HG02623 (cell line): Measurements from ENCODE around the gene BMP4.
"Not testable (repeated sequence)": the region's sequence is repeated elsewhere in the genome, so short reads cannot be mapped to it uniquely, and the experiment has no call there.

Source experiments
- ATAC-seq: cut with Tn5 transposase; IDR thresholded peaks from one replicate; pipeline ENCODE4 v1.9.1; 2021; ENCODE audit warnings: moderate library complexity; ENCODE audit not compliant: unreplicated experiment

Gene BMP4

GRCh38 chr14:53956427-53957201, at the start of gene BMP4:
Gene BMP4 (minus strand): TSS chr14:53956825. CDS start chr14:53952222, 4,603 bp downstream.
- no peak for ATAC-seq

- ATAC-seq: no peak
Measured at GRCh38 chr14:54003064-54003463, 46.4 kb upstream of the BMP4 start.

- ATAC-seq: no peak
Measured at GRCh38 chr14:54002653-54003052, 46.0 kb upstream of the BMP4 start.

- no peak for ATAC-seq
Measured at GRCh38 chr14:54001189-54001878, 44.7 kb upstream of the BMP4 start.

- ATAC-seq: no peak
Measured at GRCh38 chr14:54000341-54000811, 43.8 kb upstream of the BMP4 start.

GRCh38 chr14:53999061-53999488, 42.5 kb upstream of the BMP4 start:
- ATAC-seq: no peak

GRCh38 chr14:53996041-53996440, 39.4 kb upstream of the BMP4 start:
- no peak for ATAC-seq

GRCh38 chr14:53993920-53994607, 37.4 kb upstream of the BMP4 start:
- ATAC-seq: no peak

GRCh38 chr14:53990978-53991377, 34.4 kb upstream of the BMP4 start:
- no peak for ATAC-seq

- ATAC-seq: not testable (repeated sequence)
Measured at GRCh38 chr14:53986718-53987117, 30.1 kb upstream of the BMP4 start.

- not testable (repeated sequence) for ATAC-seq
Measured at GRCh38 chr14:53984958-53985357, 28.3 kb upstream of the BMP4 start.

GRCh38 chr14:53983112-53983511, 26.5 kb upstream of the BMP4 start:
- ATAC-seq: no peak

- no peak for ATAC-seq
Measured at GRCh38 chr14:53982546-53982945, 25.9 kb upstream of the BMP4 start.

- ATAC-seq: no peak
Measured at GRCh38 chr14:53979747-53980642, 23.4 kb upstream of the BMP4 start.

GRCh38 chr14:53979113-53979681, 22.6 kb upstream of the BMP4 start:
- ATAC-seq: no peak

- no peak for ATAC-seq
Measured at GRCh38 chr14:53978194-53978593, 21.6 kb upstream of the BMP4 start.

- no peak for ATAC-seq
Measured at GRCh38 chr14:53975444-53975843, 18.8 kb upstream of the BMP4 start.

GRCh38 chr14:53971521-53971920, 14.9 kb upstream of the BMP4 start:
- no peak for ATAC-seq

- ATAC-seq: no peak
Measured at GRCh38 chr14:53969326-53969725, 12.7 kb upstream of the BMP4 start.

- ATAC-seq: no peak
Measured at GRCh38 chr14:53968726-53969125, 12.1 kb upstream of the BMP4 start.
